B cell (primary cell): Measurements from ENCODE around the gene SLC2A11. TPM values are rescaled to one million over a fixed set of nuclear protein-coding genes. Genes with fewer than 3 reads are reported as not detected.

ENCODE experiments used
- ATAC-seq: fragments of 200-7000 bp; cut with Tn5 transposase; one replicate; pipeline ENCODE4 v1.10.0; 2021; ENCODE audit warnings: low read depth, mild to moderate bottlenecking, moderate number of reproducible peaks, moderate library complexity
- CTCF ChIA-PET: fragments of 350-600 bp; sonication (Branson Sonifier 250); formaldehyde crosslinking; loops from one replicate; lab custom pipeline; 2021; ENCODE audit warnings: antibody characterized with exemption, inconsistent platforms; lab: Charles Lee
- POLR2A ChIA-PET: fragments of 350-600 bp; sonication (Branson Sonifier 250); formaldehyde crosslinking; loops from one replicate; lab custom pipeline; 2021; ENCODE audit warnings: antibody characterized with exemption; lab: Charles Lee
- DNase-seq: peaks from one replicate; pipeline ENCODE4 v3.0.0; 2013
- H2AFZ ChIP-seq: 2 replicates; pipeline ENCODE4 v1.6.1; 2012; ENCODE audit warnings: mild to moderate bottlenecking, low read depth, low read length; ENCODE audit not compliant: insufficient read depth, poor library complexity, severe bottlenecking
- H3K27ac ChIP-seq, 2 donors: 1 replicate in 1 of 2; 2 replicates in 1 of 2; pipeline ENCODE4 v1.5.1; 2012 to 2013; ENCODE audit warnings: low read length in 2 of 2, mild to moderate bottlenecking in 2 of 2, moderate library complexity in 1 of 2
- H3K27me3 ChIP-seq, 4 experiments: fragments of 200-600 bp in 1 of 4; sonication (generic) in 1 of 4; replicated peaks in 1 of 4; 1 replicate in 2 of 4; 2 replicates in 2 of 4; pipeline versions ENCODE4 v1.6.1 to v1.7.0; 2013 to 2016; ENCODE audit warnings: low read length in 3 of 4, mild to moderate bottlenecking in 2 of 4, mixed read lengths in 1 of 4, moderate library complexity in 1 of 4; ENCODE audit not compliant: insufficient read depth in 4 of 4, control insufficient read depth in 3 of 4; ENCODE audit errors: control extremely low read depth in 1 of 4
- H3K36me3 ChIP-seq, 2 experiments: replicated peaks in 1 of 2; 1 replicate in 1 of 2; 2 replicates in 1 of 2; pipeline versions ENCODE4 v1.6.1 to v1.7.1; 2013; ENCODE audit warnings: low read length in 1 of 2; ENCODE audit not compliant: insufficient read depth in 2 of 2, control insufficient read depth in 1 of 2; ENCODE audit errors: control extremely low read depth in 1 of 2, extremely low read depth in 1 of 2
- H3K4me1 ChIP-seq, 2 donors: fragments of 200-600 bp in 1 of 2; sonication (generic) in 1 of 2; 1 replicate in 1 of 2; 2 replicates in 1 of 2; pipeline versions ENCODE4 v1.5.1 to v1.6.1; 2013 to 2017; ENCODE audit warnings: low read length in 2 of 2; ENCODE audit not compliant: control insufficient read depth in 2 of 2, insufficient read depth in 2 of 2
- H3K4me2 ChIP-seq: replicated peaks from 2 replicates; pipeline ENCODE3; 2012; ENCODE audit warnings: mild to moderate bottlenecking, low read depth, low read length; ENCODE audit not compliant: poor library complexity, severe bottlenecking
- H3K4me3 ChIP-seq, 5 experiments: fragments of 200-600 bp in 1 of 5; sonication (generic) in 1 of 5; 1 replicate in 3 of 5; 2 replicates in 2 of 5; pipeline versions ENCODE4 v1.5.1 to v1.7.0; 2011 to 2016; ENCODE audit warnings: low read length in 4 of 5, mild to moderate bottlenecking in 4 of 5, low read depth in 2 of 5, control low read depth in 1 of 5, moderate library complexity in 1 of 5; ENCODE audit not compliant: insufficient read depth in 1 of 5; ENCODE audit errors: control extremely low read depth in 1 of 5, extremely low read depth in 1 of 5
- H3K79me2 ChIP-seq: fragments of 200-600 bp; sonication (generic); one replicate; pipeline ENCODE4 v1.6.0; 2016; ENCODE audit warnings: low read length; ENCODE audit not compliant: control insufficient read depth, insufficient read depth
- H3K9ac ChIP-seq: fragments of 200-600 bp; sonication (generic); 2 replicates; pipeline ENCODE4 v1.6.1; 2017; ENCODE audit warnings: mild to moderate bottlenecking, low read length, moderate library complexity
- H3K9me3 ChIP-seq, 3 donors: one replicate each; pipeline versions ENCODE4 v1.6.1 to v1.7.1; 2013; ENCODE audit warnings: low read length in 2 of 3; ENCODE audit not compliant: control insufficient read depth in 2 of 3, insufficient read depth in 1 of 3; ENCODE audit errors: control extremely low read depth in 1 of 3
- H4K20me1 ChIP-seq: 2 replicates; pipeline ENCODE4 v1.6.0; 2012; ENCODE audit warnings: mild to moderate bottlenecking, low read length; ENCODE audit not compliant: insufficient read depth, control insufficient read depth, poor library complexity, severe bottlenecking
- H3K27ac Mint-ChIP-seq: one replicate; pipeline ENCODE4 v1.8.0; 2021; ENCODE audit warnings: mixed read lengths
- H3K27me3 Mint-ChIP-seq: one replicate; pipeline ENCODE4 v1.8.0; 2021; ENCODE audit warnings: mixed read lengths
- H3K4me1 Mint-ChIP-seq: one replicate; pipeline ENCODE4 v1.8.0; 2021; ENCODE audit warnings: mixed read lengths
- H3K4me3 Mint-ChIP-seq: one replicate; pipeline ENCODE4 v1.8.0; 2021; ENCODE audit warnings: mixed read lengths
- H3K9me3 Mint-ChIP-seq: one replicate; pipeline ENCODE4 v1.8.0; 2022; ENCODE audit warnings: mixed read lengths; ENCODE audit not compliant: insufficient read depth
- EZH2 ChIP-seq: IDR thresholded peaks from 2 replicates; pipeline ENCODE4 v1.6.1; 2012; ENCODE audit warnings: borderline replicate concordance, low read depth, mild to moderate bottlenecking, moderate library complexity, low read length; ENCODE audit not compliant: insufficient read depth, poor library complexity, severe bottlenecking
- WGBS: methylation state at CpG from one replicate; pipeline ENCODE4 v1.1.5; 2013; ENCODE audit warnings: missing lambda C conversion rate; ENCODE audit not compliant: insufficient coverage; 5-methylcytosine and 5-hydroxymethylcytosine counted together
- intact Hi-C: fragments of 100-400 bp; cut with micrococcal nuclease; formaldehyde crosslinking; loops from one replicate; pipeline ENCODE4 v1.10.0; 2022
- polyA plus RNA-seq: library from polyadenylated mRNA; depleted of rRNA; stranded (reverse); fragments of >200 nt; gene quantifications from 2 replicates; pipeline ENCODE4 v1.2.3, GENCODE V29; 2012
- total RNA-seq, 2 donors: library from RNA; stranded (reverse); fragments of 120-200 nt in 1 of 2; gene quantifications; 1 replicate in 1 of 2; 2 replicates in 1 of 2; pipeline versions ENCODE4 v1.2.3 to v1.2.4, GENCODE V29; 2013 to 2022
- TF ChIP-seq, protein P1 (sequence below): fragments of 200-600 bp; IDR thresholded peaks from one replicate; pipeline ENCODE4 v1.8.0; 2022; ENCODE audit warnings: antibody characterized with exemption, mild to moderate bottlenecking

The SLC2A11 gene
- total and polyA plus RNA-seq, 2 donors (not counting 1 experiment from before 2014, with no cell fraction given): 38.6 to 54.3 TPM

- no peak overlapping the region for H3K4me2 ChIP-seq
- H3K4me3 ChIP-seq: no peak overlapping the region
- peaks cover 27% of the 10 kb centered on the region for H3K4me1 Mint-ChIP-seq
- H3K4me3 Mint-ChIP-seq: peak overlapping the region; percentile 61
- H3K9ac ChIP-seq: no peak overlapping the region
- intact Hi-C loops: loop anchor here (5.0 kb wide), 1 partner anchor 35 kb away; the partner anchor contains the start of gene SLC2A11
- TF ChIP-seq, protein P1, sequence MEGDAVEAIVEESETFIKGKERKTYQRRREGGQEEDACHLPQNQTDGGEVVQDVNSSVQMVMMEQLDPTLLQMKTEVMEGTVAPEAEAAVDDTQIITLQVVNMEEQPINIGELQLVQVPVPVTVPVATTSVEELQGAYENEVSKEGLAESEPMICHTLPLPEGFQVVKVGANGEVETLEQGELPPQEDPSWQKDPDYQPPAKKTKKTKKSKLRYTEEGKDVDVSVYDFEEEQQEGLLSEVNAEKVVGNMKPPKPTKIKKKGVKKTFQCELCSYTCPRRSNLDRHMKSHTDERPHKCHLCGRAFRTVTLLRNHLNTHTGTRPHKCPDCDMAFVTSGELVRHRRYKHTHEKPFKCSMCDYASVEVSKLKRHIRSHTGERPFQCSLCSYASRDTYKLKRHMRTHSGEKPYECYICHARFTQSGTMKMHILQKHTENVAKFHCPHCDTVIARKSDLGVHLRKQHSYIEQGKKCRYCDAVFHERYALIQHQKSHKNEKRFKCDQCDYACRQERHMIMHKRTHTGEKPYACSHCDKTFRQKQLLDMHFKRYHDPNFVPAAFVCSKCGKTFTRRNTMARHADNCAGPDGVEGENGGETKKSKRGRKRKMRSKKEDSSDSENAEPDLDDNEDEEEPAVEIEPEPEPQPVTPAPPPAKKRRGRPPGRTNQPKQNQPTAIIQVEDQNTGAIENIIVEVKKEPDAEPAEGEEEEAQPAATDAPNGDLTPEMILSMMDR: no peak
- TF ChIP-seq EZH2: no peak
- H3K27me3 Mint-ChIP-seq: no peaks in the 10 kb centered on the region
- no peaks in the 10 kb centered on the region for H3K9me3 Mint-ChIP-seq
- CTCF ChIA-PET: interaction anchor here (1.2 to 2.5 kb wide), 3 partner anchors 8 to 42 kb away, joined by 5 to 24 read pairs (median 5); partner anchors contain the start of gene SLC2A11
- H3K27me3 ChIP-seq: no peaks in the 10 kb centered on the region
- H3K9me3 ChIP-seq: peaks cover 0 to 4% (median 0%) of the 10 kb centered on the region in 3 donors
- H3K4me1 ChIP-seq: peaks cover 13 to 19% of the 10 kb centered on the region in 2 donors
- no peak for ATAC-seq
- peaks cover 29% of the 10 kb centered on the region for H4K20me1 ChIP-seq
- WGBS: 97% methylated on average over 4 of the region's 4 CpGs
- no peak overlapping the region for H2AFZ ChIP-seq
- H3K27ac Mint-ChIP-seq: peak overlapping the region; percentile 2
- DNase-seq: no peak
- POLR2A ChIA-PET: interaction anchor here (2.5 kb wide), 1 partner anchor 35 kb away, joined by 32 read pairs; the partner anchor contains the start of gene SLC2A11
- H3K27ac ChIP-seq: no peak overlapping the region
- H3K79me2 ChIP-seq: peaks cover 12% of the 10 kb centered on the region
- peaks cover 0 to 12% of the 10 kb centered on the region in 2 experiments for H3K36me3 ChIP-seq
Observed at GRCh38 chr22:23892706-23893105, 35.0 kb downstream of the SLC2A11 start.
